HEK293 (cell line): ENCODE results near the gene ARHGAP4.

Source experiments
- CTCF ChIA-PET: fragments of 350-600 bp; formaldehyde crosslinking; extraction: SDS; loops from one replicate; lab custom pipeline; 2021; ENCODE audit warnings: antibody characterized with exemption; lab: Yijun Ruan, JAX
- POLR2A ChIA-PET: fragments of 300-600 bp; formaldehyde crosslinking; extraction: SDS; loops from one replicate; lab custom pipeline; 2020; ENCODE audit warnings: antibody characterized with exemption, inconsistent platforms; lab: Yijun Ruan, JAX
- H3K27ac ChIP-seq: fragments of 200-500 bp; sonication (Bioruptor generic); 2 replicates; pipeline ENCODE4 v1.5.1; 2014; ENCODE audit warnings: low read depth, low read length, control low read depth, inconsistent platforms; ENCODE audit errors: extremely low read depth
- H3K36me3 ChIP-seq, 2 experiments: fragments of 200-500 bp in 1 of 2; sonication (Bioruptor generic) in 1 of 2; 1 replicate in 1 of 2; 2 replicates in 1 of 2; pipeline ENCODE4 v1.5.1; 2014 to 2017; ENCODE audit warnings: inconsistent platforms in 2 of 2, low read length in 2 of 2; ENCODE audit not compliant: control insufficient read depth in 2 of 2, insufficient read depth in 1 of 2
- H3K4me1 ChIP-seq: fragments of 200-500 bp; sonication (Bioruptor generic); 2 replicates; pipeline ENCODE4 v1.5.1; 2014; ENCODE audit warnings: mild to moderate bottlenecking, low read length, inconsistent platforms; ENCODE audit not compliant: control insufficient read depth, insufficient read depth
- H3K4me3 ChIP-seq: 2 replicates; pipeline ENCODE4 v1.5.1; 2011; ENCODE audit warnings: low read depth, mild to moderate bottlenecking, control low read depth, low read length, moderate library complexity
- H3K9me3 ChIP-seq: fragments of 200-500 bp; sonication (Bioruptor generic); 2 replicates; pipeline ENCODE4 v1.5.1; 2014; ENCODE audit warnings: low read depth, low read length, inconsistent platforms; ENCODE audit not compliant: control insufficient read depth, insufficient read depth
- AEBP2 ChIP-seq: fragments of 450-650 bp; formaldehyde crosslinking; IDR thresholded peaks from 2 replicates; pipeline ENCODE4 v1.5.1; 2016; ENCODE audit warnings: missing biosample characterization, missing genetic modification characterization, borderline replicate concordance
- BCL11B ChIP-seq: fragments of 450-650 bp; formaldehyde crosslinking; IDR thresholded peaks from 2 replicates; pipeline ENCODE4 v1.5.1; 2016; ENCODE audit warnings: low read depth, missing biosample characterization, missing genetic modification characterization
- MEIS1 ChIP-seq: sonication (generic); formaldehyde crosslinking; IDR thresholded peaks from 2 replicates; pipeline ENCODE4 v1.8.1; 2022; ENCODE audit warnings: missing genetic modification reagents, mild to moderate bottlenecking, borderline replicate concordance
- PATZ1 ChIP-seq: fragments of 450-650 bp; formaldehyde crosslinking; IDR thresholded peaks from 2 replicates; pipeline ENCODE4 v1.5.1; 2016; ENCODE audit warnings: missing biosample characterization, missing genetic modification characterization
- REPIN1 ChIP-seq: fragments of 450-650 bp; formaldehyde crosslinking; IDR thresholded peaks from 2 replicates; pipeline ENCODE4 v1.5.1; 2017; ENCODE audit warnings: missing biosample characterization, missing genetic modification characterization, low read depth
- SCRT1 ChIP-seq: fragments of 450-650 bp; formaldehyde crosslinking; IDR thresholded peaks from 2 replicates; pipeline ENCODE4 v1.5.1; 2016; ENCODE audit warnings: missing biosample characterization, missing genetic modification characterization, borderline replicate concordance
- SP2 ChIP-seq: fragments of 450-650 bp; formaldehyde crosslinking; IDR thresholded peaks from 2 replicates; pipeline ENCODE4 v1.5.1; 2016; ENCODE audit warnings: missing biosample characterization, missing genetic modification characterization
- ZBTB44 ChIP-seq: fragments of 450-650 bp; IDR thresholded peaks from 2 replicates; pipeline ENCODE4 v1.5.1; 2018; ENCODE audit warnings: missing biosample characterization, mild to moderate bottlenecking, missing genetic modification characterization
- ZBTB8A ChIP-seq: fragments of 450-650 bp; formaldehyde crosslinking; IDR thresholded peaks from 2 replicates; pipeline ENCODE4 v1.5.1; 2016; ENCODE audit warnings: missing biosample characterization, missing genetic modification characterization
- ZNF146 ChIP-seq: fragments of 450-650 bp; formaldehyde crosslinking; IDR thresholded peaks from 2 replicates; pipeline ENCODE4 v1.5.1; 2016; ENCODE audit warnings: missing biosample characterization, missing genetic modification characterization
- ZNF175 ChIP-seq: fragments of 450-650 bp; formaldehyde crosslinking; IDR thresholded peaks from 2 replicates; pipeline ENCODE4 v1.5.1; 2016; ENCODE audit warnings: missing biosample characterization, missing genetic modification characterization
- ZNF19 ChIP-seq: fragments of 450-650 bp; formaldehyde crosslinking; IDR thresholded peaks from 2 replicates; pipeline ENCODE4; 2016; ENCODE audit warnings: missing biosample characterization, missing genetic modification characterization, low read depth
- ZNF223 ChIP-seq: fragments of 450-650 bp; formaldehyde crosslinking; IDR thresholded peaks from 2 replicates; pipeline ENCODE4 v1.5.1; 2016; ENCODE audit warnings: missing biosample characterization, missing genetic modification characterization
- ZNF274 ChIP-seq, 2 experiments: fragments of 200-500 bp in 1 of 2; fragments of 450-650 bp in 1 of 2; sonication (Bioruptor generic) in 1 of 2; formaldehyde crosslinking in 1 of 2; IDR thresholded peaks; 2 replicates each; pipeline versions ENCODE4 v1.5.1 to v1.6.1; 2014 to 2016; ENCODE audit warnings: borderline replicate concordance in 1 of 2, inconsistent platforms in 1 of 2, low read length in 1 of 2, missing biosample characterization in 1 of 2, missing genetic modification characterization in 1 of 2
- ZNF292 ChIP-seq: fragments of 450-650 bp; formaldehyde crosslinking; IDR thresholded peaks from 2 replicates; pipeline ENCODE4 v1.5.1; 2016; ENCODE audit warnings: low read depth, missing biosample characterization, missing genetic modification characterization, borderline replicate concordance
- ZNF335 ChIP-seq: fragments of 450-650 bp; formaldehyde crosslinking; conservative IDR thresholded peaks from 2 replicates; pipeline ENCODE4 v1.5.1; 2016; ENCODE audit warnings: missing biosample characterization, missing genetic modification characterization
- ZNF394 ChIP-seq: fragments of 450-650 bp; formaldehyde crosslinking; IDR thresholded peaks from 2 replicates; pipeline ENCODE4 v1.5.1; 2016; ENCODE audit warnings: missing biosample characterization, missing genetic modification characterization, mild to moderate bottlenecking, moderate library complexity, borderline replicate concordance
- ZNF600 ChIP-seq: fragments of 450-650 bp; formaldehyde crosslinking; IDR thresholded peaks from 2 replicates; pipeline ENCODE4 v1.5.1; 2016; ENCODE audit warnings: missing biosample characterization, missing genetic modification characterization
- ZNF654 ChIP-seq: fragments of 450-650 bp; formaldehyde crosslinking; IDR thresholded peaks from 2 replicates; pipeline ENCODE4 v1.5.1; 2016; ENCODE audit warnings: low read depth, missing biosample characterization, missing genetic modification characterization
- ZNF843 ChIP-seq: fragments of 450-650 bp; formaldehyde crosslinking; IDR thresholded peaks from 2 replicates; pipeline ENCODE4 v1.5.1; 2016; ENCODE audit warnings: missing biosample characterization, missing genetic modification characterization
- ZSCAN30 ChIP-seq: fragments of 450-650 bp; IDR thresholded peaks from 2 replicates; pipeline ENCODE4 v1.5.1; 2018; ENCODE audit warnings: missing biosample characterization, mild to moderate bottlenecking, missing genetic modification characterization, moderate library complexity
- TF ChIP-seq, protein P1 (sequence below): fragments of 450-650 bp; formaldehyde crosslinking; IDR thresholded peaks from 2 replicates; pipeline ENCODE4 v1.5.1; 2016; ENCODE audit warnings: missing biosample characterization, missing genetic modification characterization
- TF ChIP-seq, protein P2 (sequence below): fragments of 450-650 bp; formaldehyde crosslinking; IDR thresholded peaks from 2 replicates; pipeline ENCODE4 v1.5.0; 2017; ENCODE audit warnings: missing biosample characterization, missing genetic modification characterization, borderline replicate concordance

The ARHGAP4 gene

DNA sequence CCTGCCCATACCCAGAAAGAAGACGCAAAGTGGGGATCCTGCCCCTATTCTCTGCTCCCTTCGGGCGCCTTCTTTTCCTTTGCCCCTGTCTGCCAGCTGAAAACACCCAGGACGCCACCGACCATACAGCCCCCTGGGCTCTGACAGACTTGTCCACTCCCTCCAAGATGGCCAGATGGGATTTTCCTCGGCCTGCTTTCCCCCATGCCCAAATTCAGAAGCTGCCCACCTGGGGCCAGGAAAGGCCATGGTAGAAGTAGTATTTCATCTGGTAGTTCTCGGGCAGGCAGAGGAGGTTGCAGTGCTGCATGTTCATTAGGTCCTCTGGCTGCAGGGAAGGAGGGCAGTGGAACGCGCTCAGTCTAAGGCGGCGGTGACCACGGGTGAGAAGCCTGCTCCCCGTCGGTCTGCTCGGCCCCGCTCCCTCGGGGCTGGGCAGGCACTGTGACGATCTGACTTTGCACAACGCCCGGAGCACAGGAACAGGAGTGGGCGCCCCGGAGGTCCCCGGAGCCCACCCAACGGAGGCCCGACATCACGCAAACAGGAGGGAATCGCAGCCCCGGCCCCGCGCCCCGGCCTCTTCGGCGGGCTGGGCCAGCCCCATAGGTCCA, 8.2 kb upstream of the ARHGAP4 start (continued):
- TF ChIP-seq BCL11B (tag by site-specific recombination) (0 out of 2 replicates have a peak, but pooled peaks have one; percentile 20), ZSCAN30 (tag by site-specific recombination) (no peak), ZBTB44 (tag by site-specific recombination) (no peak), ZNF19 (tag by site-specific recombination) (no peak), ZBTB8A (peak; percentile 61), ZNF146 (tag by site-specific recombination) (no peak), ZNF223 (tag by site-specific recombination) (no peak), ZNF843 (tag by site-specific recombination) (no peak), PATZ1 (tag by site-specific recombination) (no peak), REPIN1 (no peak), ZNF394 (tag by site-specific recombination) (no peak), ZNF600 (tag by site-specific recombination) (0 out of 2 replicates have a peak, but pooled peaks have one; percentile 19), SP2 (peak; percentile 22)
- TF ChIP-seq, protein P1, sequence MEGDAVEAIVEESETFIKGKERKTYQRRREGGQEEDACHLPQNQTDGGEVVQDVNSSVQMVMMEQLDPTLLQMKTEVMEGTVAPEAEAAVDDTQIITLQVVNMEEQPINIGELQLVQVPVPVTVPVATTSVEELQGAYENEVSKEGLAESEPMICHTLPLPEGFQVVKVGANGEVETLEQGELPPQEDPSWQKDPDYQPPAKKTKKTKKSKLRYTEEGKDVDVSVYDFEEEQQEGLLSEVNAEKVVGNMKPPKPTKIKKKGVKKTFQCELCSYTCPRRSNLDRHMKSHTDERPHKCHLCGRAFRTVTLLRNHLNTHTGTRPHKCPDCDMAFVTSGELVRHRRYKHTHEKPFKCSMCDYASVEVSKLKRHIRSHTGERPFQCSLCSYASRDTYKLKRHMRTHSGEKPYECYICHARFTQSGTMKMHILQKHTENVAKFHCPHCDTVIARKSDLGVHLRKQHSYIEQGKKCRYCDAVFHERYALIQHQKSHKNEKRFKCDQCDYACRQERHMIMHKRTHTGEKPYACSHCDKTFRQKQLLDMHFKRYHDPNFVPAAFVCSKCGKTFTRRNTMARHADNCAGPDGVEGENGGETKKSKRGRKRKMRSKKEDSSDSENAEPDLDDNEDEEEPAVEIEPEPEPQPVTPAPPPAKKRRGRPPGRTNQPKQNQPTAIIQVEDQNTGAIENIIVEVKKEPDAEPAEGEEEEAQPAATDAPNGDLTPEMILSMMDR (tag by site-specific recombination), result no peak
- TF ChIP-seq, protein P2, sequence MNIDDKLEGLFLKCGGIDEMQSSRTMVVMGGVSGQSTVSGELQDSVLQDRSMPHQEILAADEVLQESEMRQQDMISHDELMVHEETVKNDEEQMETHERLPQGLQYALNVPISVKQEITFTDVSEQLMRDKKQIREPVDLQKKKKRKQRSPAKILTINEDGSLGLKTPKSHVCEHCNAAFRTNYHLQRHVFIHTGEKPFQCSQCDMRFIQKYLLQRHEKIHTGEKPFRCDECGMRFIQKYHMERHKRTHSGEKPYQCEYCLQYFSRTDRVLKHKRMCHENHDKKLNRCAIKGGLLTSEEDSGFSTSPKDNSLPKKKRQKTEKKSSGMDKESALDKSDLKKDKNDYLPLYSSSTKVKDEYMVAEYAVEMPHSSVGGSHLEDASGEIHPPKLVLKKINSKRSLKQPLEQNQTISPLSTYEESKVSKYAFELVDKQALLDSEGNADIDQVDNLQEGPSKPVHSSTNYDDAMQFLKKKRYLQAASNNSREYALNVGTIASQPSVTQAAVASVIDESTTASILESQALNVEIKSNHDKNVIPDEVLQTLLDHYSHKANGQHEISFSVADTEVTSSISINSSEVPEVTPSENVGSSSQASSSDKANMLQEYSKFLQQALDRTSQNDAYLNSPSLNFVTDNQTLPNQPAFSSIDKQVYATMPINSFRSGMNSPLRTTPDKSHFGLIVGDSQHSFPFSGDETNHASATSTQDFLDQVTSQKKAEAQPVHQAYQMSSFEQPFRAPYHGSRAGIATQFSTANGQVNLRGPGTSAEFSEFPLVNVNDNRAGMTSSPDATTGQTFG (tag by site-specific recombination), result no peak

- peaks cover 23 to 48% of the 10 kb centered on the region in 2 experiments for H3K36me3 ChIP-seq
- CTCF ChIA-PET, result interaction anchor here (1.3 to 14.7 kb wide), 4 partner anchors 8 to 168 kb away, joined by 3 to 267 read pairs (median 14); partner anchors contain the start of gene RENBP
- POLR2A ChIA-PET, result interaction anchor here (0.9 to 2.7 kb wide), 6 partner anchors 9 to 39 kb away, joined by 3 to 21 read pairs (median 4); partner anchors contain the start of genes HCFC1 and TMEM187
- H3K27ac ChIP-seq, result peak overlapping the region; percentile 85; the same call in 1 of the 2 replicates
- TF ChIP-seq MEIS1 (no peak), SCRT1 (tag by site-specific recombination) (no peak), ZNF175 (tag by site-specific recombination) (no peak), AEBP2 (tag by site-specific recombination) (no peak), ZNF292 (tag by site-specific recombination) (no peak), ZNF654 (tag by site-specific recombination) (no peak), ZNF335 (tag by site-specific recombination) (no peak), ZNF274 (IDR thresholded peaks at IDR 0.05; ENCODE audit: low read length) (no peak), ZNF274 (tag by site-specific recombination; IDR thresholded peaks at IDR 0.05; ENCODE audit: borderline replicate concordance) (no peak)
- peak overlapping the region; percentile 88 for H3K4me3 ChIP-seq
- H3K4me1 ChIP-seq, result peaks cover 14% of the 10 kb centered on the region; the same call in 1 of the 2 replicates
- H3K9me3 ChIP-seq, result no peaks in the 10 kb centered on the region
Measured at GRCh38 chrX:153933748-153934147, 7.7 kb upstream of the ARHGAP4 start.
